Putamen (tissue), 1 donor: Measurements from ENCODE around the gene NATD1.
A peak's percentile ranks its signal among the peaks of the same experiment; 100 is the strongest.
"Not testable (repeated sequence)": the region's sequence is repeated elsewhere in the genome, so short reads cannot be mapped to it uniquely, and the experiment has no call there.

ENCODE experiments used
- DNase-seq: peaks from one replicate; pipeline ENCODE4 v3.0.0-alpha.2; 2016; ENCODE audit warnings: low spot score

The NATD1 gene

DNA sequence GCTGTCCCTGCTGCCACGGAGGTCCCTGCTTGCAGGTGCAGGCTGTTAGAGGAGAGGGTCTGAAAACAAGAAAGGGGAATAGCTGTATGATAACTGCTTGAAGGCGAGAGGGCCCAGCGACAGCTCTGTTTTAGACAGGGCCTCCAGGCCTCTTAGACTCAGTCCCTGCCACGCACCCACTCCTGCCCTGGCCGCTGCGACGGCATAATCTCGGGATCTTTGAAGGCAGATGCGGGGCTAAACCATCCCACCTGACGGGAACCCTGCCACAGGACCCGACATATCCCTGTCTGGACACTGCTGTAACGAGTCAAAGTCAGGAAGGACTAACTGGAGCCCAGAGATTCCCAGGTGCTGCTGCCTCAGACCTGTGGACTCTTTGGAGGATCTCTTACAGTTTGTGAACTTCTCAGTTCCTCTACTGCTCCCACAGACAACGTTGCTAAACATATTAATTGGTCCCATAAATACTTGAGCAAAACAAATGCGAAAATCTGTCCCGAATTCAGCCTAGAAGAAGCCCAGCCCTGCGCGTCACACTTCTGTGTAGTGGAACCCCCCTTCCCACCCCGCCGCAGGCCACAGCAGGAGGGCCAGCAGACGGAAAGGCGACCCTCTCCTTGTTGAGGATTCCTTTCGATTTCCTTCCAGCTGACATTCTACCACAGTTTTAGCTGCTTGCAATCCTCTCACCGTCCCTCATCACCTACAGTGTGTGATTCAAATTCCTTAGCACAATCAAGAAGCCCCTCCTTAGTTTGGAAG, 38.3 kb downstream of the NATD1 start:
- no peak for DNase-seq

DNA sequence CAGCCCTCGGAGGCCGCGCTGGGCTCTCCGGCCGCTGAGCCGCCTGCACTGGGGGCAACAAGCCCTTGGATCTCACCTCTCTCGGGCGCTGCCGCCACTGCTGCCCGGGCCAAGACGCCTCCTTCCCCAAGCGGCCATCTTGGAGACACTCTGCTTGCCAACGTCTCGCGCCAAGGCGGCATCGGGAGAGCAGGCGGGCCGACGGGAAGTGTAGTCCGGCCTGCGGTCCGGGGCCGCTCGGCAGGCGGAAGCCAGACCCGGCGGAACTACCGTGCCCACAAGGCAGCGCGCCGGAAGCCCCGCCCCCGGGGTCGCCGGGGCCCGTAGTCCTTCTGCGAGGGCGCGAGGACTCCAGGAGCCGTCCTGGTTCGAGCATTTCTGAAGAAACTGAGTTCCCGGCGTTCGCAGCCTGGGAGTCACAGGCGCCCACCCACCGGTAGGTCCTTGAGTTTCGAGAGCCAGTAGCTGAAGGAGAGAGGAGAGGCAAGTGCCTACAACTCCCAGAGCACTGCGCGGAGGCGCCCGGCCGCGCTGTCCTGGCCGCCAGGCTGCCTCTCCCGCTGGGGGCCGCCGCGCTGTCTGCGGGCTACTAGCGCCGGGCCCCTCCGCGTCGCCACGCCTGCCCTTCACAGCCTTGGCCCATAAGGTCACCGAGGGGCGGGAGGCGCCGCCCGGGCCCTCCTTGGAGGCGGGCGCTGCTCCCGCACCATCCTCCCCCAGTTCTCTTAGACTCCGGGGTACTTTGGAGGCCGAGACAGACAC, 39.0 kb downstream of the NATD1 start, which contains the start of gene TMEM11:
Gene TMEM11 (minus strand): TSS at position 147 of the 762 bp plus-strand sequence. CDS start 9 bp downstream, at position 138.
- peak; percentile 94 for DNase-seq

DNA sequence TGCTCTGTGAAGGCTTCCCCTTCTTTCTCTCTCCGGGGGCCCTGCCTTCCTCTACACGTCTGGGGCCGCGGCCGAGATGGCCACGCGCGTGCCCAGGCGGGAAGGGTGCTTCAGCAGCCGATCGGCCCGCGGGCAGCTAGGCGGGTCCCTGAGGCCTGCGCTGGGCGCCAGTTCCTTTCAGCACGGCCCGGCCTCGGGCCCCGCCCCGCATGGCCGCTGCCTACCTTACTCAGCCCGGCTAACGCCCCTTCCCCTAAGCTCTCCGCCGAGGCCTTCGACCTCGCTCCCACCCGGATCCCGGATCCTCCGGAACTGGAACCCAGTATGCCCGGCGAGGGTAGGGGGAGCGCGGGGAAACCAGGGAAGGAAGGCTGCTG, 39.6 kb downstream of the NATD1 start:
- no peak for DNase-seq

DNA sequence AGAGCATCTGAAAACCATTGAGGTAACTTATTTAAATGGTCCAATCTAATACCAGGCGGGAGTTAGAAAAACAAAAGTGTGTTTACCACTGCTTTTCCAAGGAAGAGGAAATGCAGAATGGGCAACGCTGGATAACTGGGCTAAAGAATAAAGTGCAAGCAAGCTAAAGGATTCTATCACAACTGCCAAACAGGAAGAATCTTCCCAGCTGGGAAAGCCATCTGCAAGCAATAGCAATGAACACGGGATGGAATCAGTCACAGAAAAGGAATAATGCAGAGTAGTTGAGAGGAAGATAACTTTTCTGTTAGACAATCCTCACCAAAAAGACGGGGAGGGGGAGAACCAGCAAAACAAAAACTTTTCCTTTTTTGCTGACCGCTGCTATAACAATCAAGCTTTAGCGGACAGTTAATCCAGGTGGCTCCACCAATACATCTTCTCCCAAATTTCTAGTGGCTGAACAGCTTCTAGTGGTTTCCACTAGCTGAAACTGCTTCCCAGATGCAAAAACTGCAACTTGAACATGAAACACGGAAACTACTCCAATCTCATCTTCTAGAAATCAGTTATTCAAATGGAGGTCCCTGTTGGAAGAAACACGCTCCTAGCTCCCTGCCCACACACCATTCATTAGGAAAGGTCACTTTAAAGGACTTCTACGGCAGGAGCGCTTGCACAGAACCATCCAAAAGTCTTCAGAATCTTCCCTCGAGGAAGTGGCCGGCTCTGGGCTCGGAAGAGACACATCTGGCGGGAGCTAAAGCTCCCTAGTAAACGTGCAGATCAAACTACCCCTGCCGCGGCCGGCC, 40.2 kb downstream of the NATD1 start:
- DNase-seq, result no peak

DNA sequence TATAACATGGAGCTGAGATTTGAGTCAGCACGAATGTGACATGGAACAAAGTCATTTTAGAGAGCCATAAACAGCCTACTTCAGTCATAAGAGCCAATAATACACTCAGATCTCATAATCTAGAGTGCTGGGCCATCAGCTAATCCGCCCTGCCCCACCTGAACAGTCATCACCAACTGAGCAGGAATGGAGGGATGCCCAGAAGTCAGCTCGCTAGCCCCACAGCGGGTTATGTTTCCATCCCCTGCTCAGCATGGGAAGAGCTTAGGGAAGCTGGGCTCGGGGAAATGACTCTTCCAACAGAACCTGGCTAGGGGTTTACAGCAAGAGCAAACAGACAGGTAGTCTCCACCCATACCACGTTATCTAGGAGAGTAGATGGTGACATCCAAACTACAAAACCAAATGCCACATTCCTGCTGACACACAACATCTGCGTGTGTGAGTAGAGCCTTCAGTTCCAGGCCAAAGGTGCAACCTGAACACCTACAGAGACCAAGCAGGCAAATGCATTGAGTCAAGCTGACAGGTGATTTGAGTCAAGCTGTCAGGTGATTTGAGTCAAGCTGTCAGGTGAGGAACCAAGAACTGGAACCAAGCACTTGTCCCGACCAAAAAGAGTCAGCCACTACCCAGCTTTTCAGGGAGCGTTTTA, 41.3 kb downstream of the NATD1 start:
- DNase-seq, result no peak

DNA sequence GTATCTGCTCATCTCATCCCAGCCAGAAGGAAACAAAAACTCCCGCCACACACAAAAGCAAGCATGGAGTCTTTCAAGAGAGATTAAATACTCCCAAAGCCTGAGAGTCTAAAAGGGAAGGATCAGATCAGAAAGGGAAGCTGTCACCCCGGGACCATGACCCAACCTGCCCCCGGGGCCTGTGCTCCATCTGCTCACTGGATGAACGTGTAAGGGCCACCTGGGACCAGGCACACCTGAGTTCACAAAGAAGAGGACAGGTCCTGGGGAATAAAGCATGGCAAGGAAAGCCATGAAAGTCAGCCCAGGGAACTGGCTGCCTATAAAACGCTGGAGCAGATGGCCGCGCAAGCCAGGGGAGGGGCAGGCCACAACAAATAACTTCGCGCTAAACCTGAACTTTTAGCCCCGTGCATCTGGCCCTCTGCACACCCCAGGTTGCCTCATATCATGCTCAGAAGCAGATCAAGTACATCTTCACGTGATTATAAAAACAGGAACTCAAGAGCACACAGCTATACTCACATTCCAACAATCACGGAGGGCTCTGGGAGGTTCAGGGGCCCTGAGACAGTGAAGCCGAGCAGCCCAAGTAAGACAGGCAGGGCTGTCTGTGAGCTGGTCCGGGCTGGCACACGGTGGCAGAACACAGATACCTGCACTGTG, 42.7 kb downstream of the NATD1 start:
- DNase-seq, result no peak

DNA sequence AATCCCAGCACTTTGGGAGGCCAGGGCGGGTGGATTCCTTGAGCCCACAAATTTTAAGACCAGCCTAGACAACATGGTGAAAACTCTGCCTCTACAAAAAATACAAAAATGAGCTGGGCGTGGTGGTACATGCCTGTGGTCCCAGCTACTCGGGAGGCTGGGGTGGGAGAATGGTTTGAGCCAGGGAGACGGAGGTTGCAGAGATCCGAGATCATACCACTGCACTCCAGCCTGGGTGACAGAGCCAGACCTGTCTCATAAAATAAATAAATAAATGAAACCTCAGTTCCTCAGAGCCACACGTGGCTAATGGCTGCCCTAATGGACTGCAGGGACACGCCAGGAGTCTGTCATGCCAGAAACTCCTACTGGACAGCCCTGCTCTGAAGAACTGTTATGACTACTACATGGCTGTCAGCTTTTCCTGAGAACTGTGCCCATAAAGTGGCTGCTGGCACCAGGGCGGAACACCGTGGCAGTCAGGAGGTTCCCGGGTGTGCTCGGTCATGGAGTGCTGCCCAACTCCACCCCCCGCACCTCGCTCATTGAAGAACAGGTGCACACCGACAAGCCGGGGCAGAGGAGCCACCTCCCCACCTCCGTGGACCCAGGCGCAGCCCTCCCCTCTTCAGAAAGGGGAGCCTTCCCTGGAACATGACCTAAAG, 43.6 kb downstream of the NATD1 start:
- DNase-seq, result no peak

DNA sequence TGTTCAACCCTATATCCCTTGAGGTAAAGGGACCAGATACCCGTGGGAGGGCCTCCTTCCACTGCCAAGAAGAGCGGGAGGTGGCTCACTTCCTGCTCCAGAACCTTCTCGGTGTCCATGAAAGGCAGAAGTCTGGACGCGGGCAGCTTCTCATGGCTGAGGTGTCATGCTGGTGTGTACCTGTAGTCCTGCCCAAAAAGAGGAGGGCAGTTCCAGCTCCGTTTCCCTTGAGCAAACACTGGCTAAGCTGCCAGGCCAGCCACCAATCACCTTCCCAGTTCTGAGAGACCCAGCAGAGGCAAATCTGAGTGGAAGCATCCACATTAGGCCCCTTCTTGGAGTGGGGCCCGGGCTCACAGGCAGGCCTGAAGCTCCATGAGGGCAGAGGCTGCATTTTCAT, 44.9 kb downstream of the NATD1 start:
- no peak for DNase-seq

DNA sequence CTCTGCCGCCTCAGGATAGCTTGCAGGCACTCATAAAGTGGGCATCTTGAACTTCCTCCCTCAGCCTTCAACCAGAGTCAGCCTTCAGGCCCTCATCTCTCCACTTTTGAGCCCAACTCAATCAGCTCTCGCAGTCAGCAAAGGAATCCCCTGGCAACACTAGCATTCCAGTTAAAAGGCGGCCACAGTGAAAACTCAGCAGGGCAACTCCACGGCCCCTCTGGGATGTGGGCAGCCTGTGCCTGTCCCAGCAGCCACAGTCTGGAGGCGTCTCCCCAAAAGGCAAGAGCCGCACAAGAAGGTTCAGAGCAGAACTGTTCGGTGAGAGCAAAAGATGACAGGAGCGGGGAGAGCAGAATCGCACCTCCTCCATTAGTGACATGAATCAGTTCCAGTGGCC, 48.3 kb downstream of the NATD1 start:
- DNase-seq, result no peak

DNA sequence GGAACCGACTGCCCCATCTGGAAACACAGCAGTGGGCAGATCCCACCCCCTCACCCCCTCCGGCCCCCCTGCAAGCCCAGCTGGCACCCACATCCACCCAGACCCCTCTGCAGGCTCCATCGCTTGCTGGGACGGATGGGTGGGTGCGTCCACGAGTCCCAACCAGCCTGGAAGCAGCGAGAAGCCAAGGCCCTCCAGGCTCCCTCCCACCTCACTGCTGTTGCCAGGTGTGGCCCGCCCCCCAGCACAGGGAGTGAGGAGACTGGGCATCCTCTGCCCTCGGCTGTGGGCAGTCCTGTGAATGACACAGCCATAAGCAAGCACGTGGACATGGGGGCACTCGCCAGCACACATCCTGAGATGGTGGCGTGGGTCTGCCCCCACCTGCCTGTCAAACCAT, 50.7 kb downstream of the NATD1 start:
- DNase-seq, result no peak

DNA sequence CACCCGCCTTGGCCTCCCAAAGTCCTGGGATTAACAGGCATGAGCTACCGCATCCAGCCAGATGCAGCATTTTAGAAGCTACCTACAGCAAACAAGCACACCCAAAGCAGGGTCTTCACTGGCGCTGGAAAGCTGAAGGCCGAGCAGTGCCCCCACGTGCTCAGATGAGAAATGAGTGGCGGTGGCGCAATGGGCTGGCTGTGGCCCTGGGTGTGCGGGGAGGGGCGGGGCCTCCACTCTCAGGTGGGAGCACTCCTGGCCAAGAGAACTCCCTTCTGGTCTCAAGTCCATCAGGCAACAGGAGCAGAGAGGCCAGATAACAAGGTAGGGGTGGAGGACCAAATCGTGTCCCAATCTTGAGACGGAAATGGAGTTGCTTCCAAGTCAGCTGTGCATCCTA, 51.3 kb downstream of the NATD1 start:
- no peak for DNase-seq

DNA sequence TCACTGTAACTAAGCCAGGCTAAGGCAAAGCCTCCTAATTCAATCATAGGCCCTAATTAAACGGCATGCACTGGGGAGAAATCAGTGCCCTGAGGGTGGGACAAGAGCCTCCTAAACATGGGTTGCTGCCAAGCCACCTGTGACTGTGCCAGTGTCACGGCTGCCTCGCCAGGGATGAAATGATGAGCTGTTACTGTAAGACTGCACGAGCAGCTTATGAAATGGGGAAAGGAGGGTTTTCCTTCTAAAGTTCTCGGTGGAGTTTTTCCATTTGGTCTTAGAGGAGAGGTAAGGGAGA, 52.0 kb downstream of the NATD1 start:
- DNase-seq, result no peak

DNA sequence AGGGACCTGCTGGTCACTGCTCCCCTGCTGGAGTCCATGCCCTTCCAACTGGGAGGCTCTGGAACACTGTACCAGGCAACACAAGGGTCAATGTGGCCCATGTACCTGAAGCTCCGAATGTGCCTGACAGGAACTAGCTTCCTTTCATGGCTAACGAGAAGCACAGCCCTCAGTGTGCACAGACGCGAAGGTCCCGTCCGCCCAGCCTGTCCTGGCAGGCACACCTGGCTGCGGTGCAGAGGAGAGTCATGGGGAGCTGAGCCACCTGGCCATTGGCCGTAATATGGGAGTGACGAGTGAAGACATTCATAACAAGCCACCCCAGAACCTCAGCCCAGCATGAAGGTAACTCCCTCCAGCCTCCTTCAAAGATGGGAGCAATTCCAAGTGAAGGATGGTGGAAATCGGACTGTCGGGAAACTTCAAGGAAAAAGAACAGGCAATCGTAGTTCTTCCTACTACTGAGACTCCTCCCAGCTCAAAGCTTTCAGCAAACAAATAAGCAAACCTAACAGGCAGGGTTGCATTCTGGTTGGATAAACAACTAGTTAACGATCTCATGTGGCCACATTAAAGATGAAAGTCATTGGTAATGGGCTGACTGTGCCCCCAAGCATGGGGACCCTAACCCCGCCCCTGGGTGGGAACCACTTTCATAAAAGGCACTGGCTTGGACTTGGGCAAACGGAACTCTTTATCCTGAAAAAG, 52.5 kb downstream of the NATD1 start:
- DNase-seq, result no peak

DNA sequence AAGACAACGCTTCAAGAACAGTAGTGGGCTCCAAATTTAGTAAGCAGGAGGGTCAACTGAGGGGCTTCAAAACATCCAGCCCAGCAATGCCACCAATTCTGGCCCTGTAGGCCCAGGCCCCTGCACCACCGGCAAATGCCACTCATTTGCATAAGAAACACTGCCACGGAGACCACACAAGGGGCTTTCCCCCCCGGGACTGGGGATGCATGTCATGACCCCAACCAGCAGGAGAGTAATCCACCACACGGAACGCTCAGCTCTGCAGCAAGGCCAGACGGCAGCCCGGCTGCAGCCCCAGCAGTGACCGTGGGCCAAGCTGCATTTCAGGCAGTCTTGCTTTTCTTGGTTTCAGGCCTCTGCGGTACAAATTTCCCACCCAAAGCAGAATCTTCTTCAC, 53.4 kb downstream of the NATD1 start:
- no peak for DNase-seq

DNA sequence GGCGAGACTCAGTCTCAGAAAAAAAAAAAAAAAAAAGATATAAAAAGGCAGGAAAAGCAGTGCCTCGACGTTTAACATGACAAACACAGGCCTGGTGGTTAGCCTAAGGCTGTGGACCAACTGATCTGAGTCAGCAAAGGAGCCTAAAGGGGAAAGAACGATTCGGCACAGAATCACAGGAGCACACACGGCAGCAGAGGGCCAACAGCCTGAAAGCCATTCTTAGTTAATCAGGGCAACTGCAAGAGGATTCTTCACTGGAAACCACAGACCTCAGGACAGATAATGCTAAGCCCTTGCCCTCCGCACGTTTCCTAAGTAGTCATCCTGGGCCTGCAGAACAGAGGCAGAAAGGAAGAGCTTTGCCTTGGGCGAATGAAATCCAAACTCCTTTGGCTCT, 53.9 kb downstream of the NATD1 start:
- no peak for DNase-seq

DNA sequence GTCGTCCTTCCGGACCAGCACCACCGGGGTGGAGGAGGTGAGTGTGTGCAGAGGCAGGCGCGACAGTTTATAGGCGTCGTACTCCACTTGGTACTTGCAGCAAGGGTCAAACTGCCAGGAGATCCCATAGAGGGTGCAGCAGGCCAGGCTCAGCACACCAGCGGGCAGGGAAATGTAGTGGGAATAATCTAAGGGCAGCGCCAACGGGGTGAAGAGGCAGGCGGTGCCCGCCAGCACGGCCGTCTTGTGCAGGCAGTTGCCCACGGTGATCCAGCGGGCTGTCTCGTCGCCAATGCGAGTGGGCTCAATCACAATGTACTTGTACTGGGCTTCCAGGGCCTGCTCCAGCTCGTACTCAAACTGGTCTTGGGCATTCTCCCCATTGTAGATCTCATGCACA, 54.8 kb downstream of the NATD1 start:
- DNase-seq, result no peak

DNA sequence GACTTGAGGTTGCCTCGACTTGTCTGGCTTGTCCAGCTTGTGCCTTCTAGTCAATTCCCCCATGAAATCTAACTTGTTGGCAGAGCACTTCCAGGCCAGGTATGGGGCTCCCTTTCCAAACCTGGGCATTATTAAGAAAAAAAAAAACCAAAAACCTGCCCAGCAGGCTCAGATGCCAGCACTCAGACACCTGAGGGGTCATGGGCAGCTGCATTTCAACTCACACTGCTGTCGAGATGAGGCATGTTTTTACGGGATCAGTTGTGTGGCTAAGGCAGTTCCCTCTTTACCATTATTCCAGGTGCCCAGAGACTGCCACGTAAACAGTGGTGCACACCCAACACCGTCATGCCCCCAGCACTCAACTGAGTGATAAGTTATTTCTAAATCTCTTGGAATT, 57.1 kb downstream of the NATD1 start:
- no peak for DNase-seq

DNA sequence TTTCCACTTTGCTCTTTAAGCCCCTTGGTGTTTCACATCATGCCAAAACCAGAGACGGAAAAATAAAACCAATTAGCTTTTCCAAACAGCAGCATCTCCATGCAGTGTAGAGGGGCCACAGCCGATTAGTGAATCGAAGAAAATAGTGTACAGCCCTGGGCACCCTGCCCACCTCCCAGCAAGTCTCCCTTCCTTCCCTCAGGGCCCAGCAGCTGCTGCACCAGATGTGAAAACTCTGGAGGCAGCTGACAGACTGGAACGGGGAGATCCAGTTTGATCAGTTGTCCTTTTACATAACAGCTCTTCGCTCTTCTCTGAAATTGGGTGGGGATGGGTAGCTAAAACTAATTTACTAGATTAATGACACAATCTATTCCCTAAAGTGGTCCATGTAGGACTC, 58.5 kb downstream of the NATD1 start:
- DNase-seq, result no peak

DNA sequence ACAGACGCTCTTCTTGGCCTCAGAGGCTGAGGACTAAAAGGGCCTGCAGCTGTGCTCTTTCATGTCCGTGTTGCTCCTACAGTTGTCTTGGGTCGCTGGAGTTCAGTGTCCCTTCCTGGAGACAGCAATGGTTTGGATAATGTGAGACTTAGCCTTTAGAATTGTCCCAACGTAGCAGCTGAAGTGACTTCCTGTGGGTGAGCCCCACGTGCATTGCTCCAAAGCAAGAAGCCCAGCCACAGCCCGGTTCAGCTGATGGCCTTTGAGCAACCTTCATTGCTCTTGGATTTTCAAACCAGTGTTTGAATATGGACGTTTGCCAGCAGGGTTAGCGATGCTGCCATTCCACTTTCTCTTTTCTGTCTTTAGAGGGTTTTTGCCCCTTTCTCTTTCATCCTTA, 59.0 kb downstream of the NATD1 start:
- DNase-seq, result no peak

DNA sequence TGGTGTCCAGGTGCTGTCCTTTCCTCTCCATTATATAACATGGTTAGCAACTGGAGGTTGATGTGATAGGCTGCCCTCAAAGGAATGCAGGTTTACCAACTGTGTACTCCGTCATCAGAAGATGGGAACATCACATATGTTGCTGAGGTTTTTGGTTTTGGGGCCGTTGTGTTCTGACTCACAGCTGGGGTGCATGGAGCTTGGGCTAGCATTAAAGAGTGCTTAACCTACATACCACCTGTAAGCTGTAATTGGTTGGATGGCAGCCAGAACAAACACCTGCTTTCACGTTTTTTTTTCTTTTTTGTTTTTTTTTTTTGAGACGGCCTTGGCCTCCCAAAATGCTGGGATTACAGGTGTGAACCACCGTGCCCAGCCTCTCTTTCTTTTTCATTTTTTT, 60.2 kb downstream of the NATD1 start:
- DNase-seq, result no peak

DNA sequence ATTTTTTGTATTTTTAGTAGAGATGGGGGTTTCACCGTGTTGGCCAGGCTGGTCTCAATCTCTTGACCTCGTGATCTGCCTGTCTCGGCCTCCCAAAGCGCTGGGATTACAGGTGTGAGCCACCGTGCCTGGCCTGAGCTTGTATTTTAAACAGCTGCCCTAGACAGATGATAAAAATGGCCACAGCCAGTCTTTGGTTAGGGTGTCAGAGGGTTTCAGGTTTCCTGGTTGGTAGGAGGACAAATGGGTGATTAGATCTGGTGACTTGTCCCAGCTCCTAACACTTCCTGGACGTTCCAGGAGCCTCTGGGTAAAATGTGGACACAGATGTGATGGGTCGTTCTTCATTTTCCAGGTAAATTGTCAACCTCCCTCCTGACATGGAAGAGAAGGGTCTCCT, 60.8 kb downstream of the NATD1 start:
- not testable (repeated sequence) for DNase-seq
